ENCODE results near the gene PLEKHG7. TPM values are rescaled to one million over a fixed set of nuclear protein-coding genes. Genes with fewer than 3 reads are reported as not detected.

The PLEKHG7 gene
- total and polyA plus RNA-seq, 2 donors (not counting 1 experiment from before 2014, with no cell fraction given), result 7.5 to 23.2 TPM

- Histone ChIP-seq H3K4me2 (replicated peaks; ENCODE audit: low read depth, low read length, poor library complexity, severe bottlenecking) (no peak overlapping the region), H4K20me1 (ENCODE audit: control insufficient read depth, insufficient read depth, low read length, poor library complexity, severe bottlenecking) (no peaks in the 10 kb centered on the region), H3K36me3 (replicated peaks in 1 of 2; ENCODE audit: control extremely low read depth in 1 of 2, control insufficient read depth in 1 of 2, extremely low read depth in 1 of 2, insufficient read depth in 2 of 2, low read length in 1 of 2) (peaks cover 0 to 2% of the 10 kb centered on the region in 2 experiments), H3K79me2 (ENCODE audit: control insufficient read depth, insufficient read depth, low read length) (no peaks in the 10 kb centered on the region), H3K9me3 (ENCODE audit: control extremely low read depth in 1 of 3, control insufficient read depth in 2 of 3, insufficient read depth in 1 of 3, low read length in 2 of 3) (no peaks in the 10 kb centered on the region), H3K9ac (ENCODE audit: low read length) (no peak overlapping the region), H3K4me1 (ENCODE audit: control insufficient read depth in 2 of 2, insufficient read depth in 2 of 2, low read length in 2 of 2) (no peaks in the 10 kb centered on the region), H2AFZ (ENCODE audit: insufficient read depth, low read depth, low read length, poor library complexity, severe bottlenecking) (no peak overlapping the region), H3K27me3 (replicated peaks in 1 of 4; ENCODE audit: control extremely low read depth in 1 of 4, control insufficient read depth in 3 of 4, insufficient read depth in 4 of 4, low read length in 3 of 4) (no peaks in the 10 kb centered on the region), H3K4me3 (ENCODE audit: control extremely low read depth in 1 of 5, extremely low read depth in 1 of 5, insufficient read depth in 1 of 5, low read depth in 2 of 5, low read length in 4 of 5) (no peak overlapping the region), H3K27ac (ENCODE audit: low read length in 2 of 2) (no peak overlapping the region)
- no CpG with 5 or more reads among the region's 2 CpGs for WGBS (ENCODE audit: insufficient coverage)
- Mint-ChIP-seq H3K4me1 (no peaks in the 10 kb centered on the region), H3K4me3 (no peak overlapping the region), H3K27me3 (no peaks in the 10 kb centered on the region), H3K9me3 (ENCODE audit: insufficient read depth) (no peaks in the 10 kb centered on the region), H3K27ac (no peak overlapping the region)
- intact Hi-C loops (cut with micrococcal nuclease), result no loop called here
- ATAC-seq (ENCODE audit: low read depth) (no peak), DNase-seq (no peak)
- TF ChIP-seq CTCF (IDR thresholded peaks at IDR 0.05) (no peak), EZH2 (IDR thresholded peaks at IDR 0.05; ENCODE audit: borderline replicate concordance, insufficient read depth, low read depth, low read length, poor library complexity, severe bottlenecking) (no peak)
- ChIA-PET POLR2A (no interaction called here), CTCF (no interaction called here)
Observed at GRCh38 chr12:92717202-92717601, 14.4 kb downstream of the PLEKHG7 start.

GRCh38 chr12:92718483-92718990 lies 15.7 kb downstream of the PLEKHG7 start:
- ChIA-PET CTCF (no interaction called here), POLR2A (no interaction called here)
- no peak for TF ChIP-seq CTCF (IDR thresholded peaks at IDR 0.05)
- no peak for TF ChIP-seq EZH2 (IDR thresholded peaks at IDR 0.05; ENCODE audit: borderline replicate concordance, insufficient read depth, low read depth, low read length, poor library complexity, severe bottlenecking)
- H3K9ac ChIP-seq (ENCODE audit: low read length), result no peak overlapping the region
- peaks cover 0 to 2% of the 10 kb centered on the region in 2 experiments for H3K36me3 ChIP-seq (replicated peaks in 1 of 2; ENCODE audit: control extremely low read depth in 1 of 2, control insufficient read depth in 1 of 2, extremely low read depth in 1 of 2, insufficient read depth in 2 of 2, low read length in 1 of 2)
- H3K79me2 ChIP-seq (ENCODE audit: control insufficient read depth, insufficient read depth, low read length), result no peaks in the 10 kb centered on the region
- DNase-seq (no peak), ATAC-seq (ENCODE audit: low read depth) (no peak)
- H3K4me3 Mint-ChIP-seq, result no peak overlapping the region
- H3K27me3 Mint-ChIP-seq, result no peaks in the 10 kb centered on the region
- H3K4me2 ChIP-seq (replicated peaks; ENCODE audit: low read depth, low read length, poor library complexity, severe bottlenecking), result no peak overlapping the region
- no CpG with 5 or more reads among the region's 2 CpGs for WGBS (ENCODE audit: insufficient coverage)
- no peak overlapping the region for H2AFZ ChIP-seq (ENCODE audit: insufficient read depth, low read depth, low read length, poor library complexity, severe bottlenecking)
- no peaks in the 10 kb centered on the region for H3K9me3 Mint-ChIP-seq (ENCODE audit: insufficient read depth)
- H3K4me1 ChIP-seq (ENCODE audit: control insufficient read depth in 2 of 2, insufficient read depth in 2 of 2, low read length in 2 of 2), result no peaks in the 10 kb centered on the region
- H3K4me1 Mint-ChIP-seq, result no peaks in the 10 kb centered on the region
- no peaks in the 10 kb centered on the region for H3K27me3 ChIP-seq (replicated peaks in 1 of 4; ENCODE audit: control extremely low read depth in 1 of 4, control insufficient read depth in 3 of 4, insufficient read depth in 4 of 4, low read length in 3 of 4)
- H3K9me3 ChIP-seq (ENCODE audit: control extremely low read depth in 1 of 3, control insufficient read depth in 2 of 3, insufficient read depth in 1 of 3, low read length in 2 of 3), result no peaks in the 10 kb centered on the region
- H4K20me1 ChIP-seq (ENCODE audit: control insufficient read depth, insufficient read depth, low read length, poor library complexity, severe bottlenecking), result no peaks in the 10 kb centered on the region
- H3K27ac Mint-ChIP-seq, result no peak overlapping the region
- no peak overlapping the region for H3K4me3 ChIP-seq (ENCODE audit: control extremely low read depth in 1 of 5, extremely low read depth in 1 of 5, insufficient read depth in 1 of 5, low read depth in 2 of 5, low read length in 4 of 5)
- intact Hi-C loops (cut with micrococcal nuclease), result no loop called here
- no peak overlapping the region for H3K27ac ChIP-seq (ENCODE audit: low read length in 2 of 2)

Data from B cell (primary cell).